ENCODE results near the gene ELAVL2.

The ELAVL2 gene

GRCh38 chr9:23743036-23743435, 83.0 kb downstream of the ELAVL2 start:
- H3K9ac ChIP-seq (ENCODE audit: low read length): no peak overlapping the region
- TF ChIP-seq EZH2phosphoT487 (IDR thresholded peaks at IDR 0.05; ENCODE audit: low read length) (no peak), CTCF (IDR thresholded peaks at IDR 0.05; ENCODE audit: low read length) (no peak), EZH2 (optimal IDR thresholded peaks at IDR 0.05; ENCODE audit: low read depth, low read length) (no peak)
- no peaks in the 10 kb centered on the region for H3K9me3 ChIP-seq (replicated peaks; ENCODE audit: insufficient read depth, low read length)
- no peak for DNase-seq
- H3K4me1 ChIP-seq (ENCODE audit: low read length): no peaks in the 10 kb centered on the region
- H3K36me3 ChIP-seq (replicated peaks; ENCODE audit: insufficient read depth, low read length): no peaks in the 10 kb centered on the region
- H3K9me2 ChIP-seq (replicated peaks; ENCODE audit: insufficient read depth, low read length): no peaks in the 10 kb centered on the region
- H3K4me2 ChIP-seq (ENCODE audit: low read depth, low read length): no peak overlapping the region
- H3K27ac ChIP-seq (ENCODE audit: low read length): no peak overlapping the region
- H3K4me3 ChIP-seq (ENCODE audit: low read length): no peak overlapping the region
- H2AFZ ChIP-seq (ENCODE audit: low read length): no peak overlapping the region
- H3K27me3 ChIP-seq (replicated peaks; ENCODE audit: insufficient read depth, low read length): no peaks in the 10 kb centered on the region
- H4K20me1 ChIP-seq (ENCODE audit: insufficient read depth, low read length): no peaks in the 10 kb centered on the region
- H3F3A ChIP-seq (ENCODE audit: insufficient read depth, low read length): no peaks in the 10 kb centered on the region
- H3K79me2 ChIP-seq (ENCODE audit: low read length): no peaks in the 10 kb centered on the region

GRCh38 chr9:23741351-23741750, 84.7 kb downstream of the ELAVL2 start:
- Histone ChIP-seq H3K9ac (ENCODE audit: low read length) (no peak overlapping the region), H3K9me3 (replicated peaks; ENCODE audit: insufficient read depth, low read length) (no peaks in the 10 kb centered on the region), H2AFZ (ENCODE audit: low read length) (no peak overlapping the region), H3K79me2 (ENCODE audit: low read length) (no peaks in the 10 kb centered on the region), H3K36me3 (replicated peaks; ENCODE audit: insufficient read depth, low read length) (no peaks in the 10 kb centered on the region), H3K4me2 (ENCODE audit: low read depth, low read length) (no peak overlapping the region), H3F3A (ENCODE audit: insufficient read depth, low read length) (no peaks in the 10 kb centered on the region), H3K27me3 (replicated peaks; ENCODE audit: insufficient read depth, low read length) (no peaks in the 10 kb centered on the region), H3K4me1 (ENCODE audit: low read length) (no peaks in the 10 kb centered on the region), H4K20me1 (ENCODE audit: insufficient read depth, low read length) (no peaks in the 10 kb centered on the region), H3K27ac (ENCODE audit: low read length) (no peak overlapping the region), H3K4me3 (ENCODE audit: low read length) (no peak overlapping the region), H3K9me2 (replicated peaks; ENCODE audit: insufficient read depth, low read length) (no peaks in the 10 kb centered on the region)
- no peak for DNase-seq
- no peak for TF ChIP-seq CTCF (IDR thresholded peaks at IDR 0.05; ENCODE audit: low read length)
- TF ChIP-seq EZH2phosphoT487 (IDR thresholded peaks at IDR 0.05; ENCODE audit: low read length): no peak
- TF ChIP-seq EZH2 (optimal IDR thresholded peaks at IDR 0.05; ENCODE audit: low read depth, low read length): no peak

- H3K79me2 ChIP-seq (ENCODE audit: low read length): no peaks in the 10 kb centered on the region
Measured at GRCh38 chr9:23740531-23740930, 85.5 kb downstream of the ELAVL2 start.

GRCh38 chr9:23739753-23740152, 86.3 kb downstream of the ELAVL2 start:
- H3K36me3 ChIP-seq (replicated peaks; ENCODE audit: insufficient read depth, low read length): no peaks in the 10 kb centered on the region
- no peaks in the 10 kb centered on the region for H3K27me3 ChIP-seq (replicated peaks; ENCODE audit: insufficient read depth, low read length)
- H3K9me3 ChIP-seq (replicated peaks; ENCODE audit: insufficient read depth, low read length): no peaks in the 10 kb centered on the region
- H2AFZ ChIP-seq (ENCODE audit: low read length): no peak overlapping the region
- H3K27ac ChIP-seq (ENCODE audit: low read length): no peak overlapping the region
- no peak for TF ChIP-seq EZH2 (optimal IDR thresholded peaks at IDR 0.05; ENCODE audit: low read depth, low read length)
- no peak for TF ChIP-seq CTCF (IDR thresholded peaks at IDR 0.05; ENCODE audit: low read length)
- TF ChIP-seq EZH2phosphoT487 (IDR thresholded peaks at IDR 0.05; ENCODE audit: low read length): no peak
- no peak for DNase-seq
- H3F3A ChIP-seq (ENCODE audit: insufficient read depth, low read length): no peaks in the 10 kb centered on the region
- no peak overlapping the region for H3K4me3 ChIP-seq (ENCODE audit: low read length)
- no peaks in the 10 kb centered on the region for H3K79me2 ChIP-seq (ENCODE audit: low read length)
- H3K9ac ChIP-seq (ENCODE audit: low read length): no peak overlapping the region
- no peaks in the 10 kb centered on the region for H3K9me2 ChIP-seq (replicated peaks; ENCODE audit: insufficient read depth, low read length)
- no peaks in the 10 kb centered on the region for H4K20me1 ChIP-seq (ENCODE audit: insufficient read depth, low read length)
- H3K4me1 ChIP-seq (ENCODE audit: low read length): no peaks in the 10 kb centered on the region
- H3K4me2 ChIP-seq (ENCODE audit: low read depth, low read length): no peak overlapping the region

More at GRCh38 chr9:23740531-23740930, 85.5 kb downstream of the ELAVL2 start:
- H3K27me3 ChIP-seq (replicated peaks; ENCODE audit: insufficient read depth, low read length): no peaks in the 10 kb centered on the region
- H4K20me1 ChIP-seq (ENCODE audit: insufficient read depth, low read length): no peaks in the 10 kb centered on the region
- no peak overlapping the region for H3K4me2 ChIP-seq (ENCODE audit: low read depth, low read length)
- H3K27ac ChIP-seq (ENCODE audit: low read length): no peak overlapping the region
- H3K36me3 ChIP-seq (replicated peaks; ENCODE audit: insufficient read depth, low read length): no peaks in the 10 kb centered on the region
- H3K4me1 ChIP-seq (ENCODE audit: low read length): no peaks in the 10 kb centered on the region
- H3K9me2 ChIP-seq (replicated peaks; ENCODE audit: insufficient read depth, low read length): no peaks in the 10 kb centered on the region
- no peak for DNase-seq
- H3K4me3 ChIP-seq (ENCODE audit: low read length): no peak overlapping the region
- H2AFZ ChIP-seq (ENCODE audit: low read length): no peak overlapping the region
- H3K9ac ChIP-seq (ENCODE audit: low read length): no peak overlapping the region
- no peak for TF ChIP-seq EZH2 (optimal IDR thresholded peaks at IDR 0.05; ENCODE audit: low read depth, low read length)
- H3K9me3 ChIP-seq (replicated peaks; ENCODE audit: insufficient read depth, low read length): no peaks in the 10 kb centered on the region
- no peaks in the 10 kb centered on the region for H3F3A ChIP-seq (ENCODE audit: insufficient read depth, low read length)
